GM12891 (cell line): ENCODE data around the gene TRAPPC4.

Source experiments
- PAX5 ChIP-seq: IDR thresholded peaks from 2 replicates; pipeline ENCODE4 v1.6.1; 2011; ENCODE audit warnings: low read length, moderate library complexity, mild to moderate bottlenecking; ENCODE audit not compliant: insufficient read depth, severe bottlenecking
- POLR2A ChIP-seq: IDR thresholded peaks from 2 replicates; pipeline ENCODE4 v1.6.1; 2011; ENCODE audit warnings: low read depth, low read length, control low read depth
- POLR2AphosphoS5 ChIP-seq: IDR thresholded peaks from 2 replicates; pipeline ENCODE4 v1.6.1; 2011; ENCODE audit warnings: low read depth, low read length, control low read depth
- SPI1 ChIP-seq: IDR thresholded peaks from 2 replicates; pipeline ENCODE4 v1.6.1; 2011; ENCODE audit warnings: low read depth, low read length, control low read depth
- TAF1 ChIP-seq: IDR thresholded peaks from 2 replicates; pipeline ENCODE4 v1.6.1; 2011; ENCODE audit warnings: low read depth, low read length, control low read depth

GRCh38 chr11:119034813-119035212 is 16.2 kb downstream of the TRAPPC4 start:
- TF ChIP-seq POLR2A (no peak), TAF1 (no peak), POLR2AphosphoS5 (no peak), SPI1 (no peak), PAX5 (no peak)
